Breast epithelium (tissue), 3 donors: ENCODE results near the gene RABAC1.

Source experiments
- POLR2A ChIP-seq: fragments of 450-650 bp; IDR thresholded peaks from one replicate; pipeline ENCODE4 v1.6.1; 2016; ENCODE audit warnings: antibody characterized with exemption, mild to moderate bottlenecking, moderate library complexity
- POLR2AphosphoS5 ChIP-seq, 3 donors: sonication (generic); formaldehyde crosslinking; IDR thresholded peaks; one replicate each; pipeline ENCODE4 v1.6.1; 2017; ENCODE audit warnings: antibody characterized with exemption in 3 of 3
- TF ChIP-seq, protein P1 (sequence below), 3 donors: fragments of 450-650 bp; IDR thresholded peaks; one replicate each; pipeline ENCODE4 v1.5.1; 2016 to 2017; ENCODE audit warnings: antibody characterized with exemption in 3 of 3, mild to moderate bottlenecking in 3 of 3, moderate library complexity in 3 of 3

DNA sequence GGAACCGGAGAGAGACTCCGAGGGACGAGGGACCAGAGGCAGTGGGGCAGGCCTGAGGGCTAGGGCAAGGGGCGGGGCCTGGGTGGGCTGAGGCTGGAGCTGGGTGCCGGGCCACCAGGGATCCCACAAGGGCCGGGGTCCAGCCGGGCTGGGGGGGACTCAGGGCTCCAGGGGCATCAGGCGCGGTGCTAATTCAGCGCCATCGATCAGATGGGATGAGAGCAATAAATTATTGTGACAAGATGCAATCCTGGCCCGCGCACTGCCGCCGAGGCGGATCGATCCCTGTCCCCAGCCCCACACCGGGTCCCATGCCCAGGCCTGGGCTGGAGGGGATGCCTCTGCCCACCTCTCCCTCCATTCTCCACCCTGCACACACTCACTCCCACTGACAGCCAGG is 36.5 kb downstream of the RABAC1 start:
- TF ChIP-seq, protein P1, sequence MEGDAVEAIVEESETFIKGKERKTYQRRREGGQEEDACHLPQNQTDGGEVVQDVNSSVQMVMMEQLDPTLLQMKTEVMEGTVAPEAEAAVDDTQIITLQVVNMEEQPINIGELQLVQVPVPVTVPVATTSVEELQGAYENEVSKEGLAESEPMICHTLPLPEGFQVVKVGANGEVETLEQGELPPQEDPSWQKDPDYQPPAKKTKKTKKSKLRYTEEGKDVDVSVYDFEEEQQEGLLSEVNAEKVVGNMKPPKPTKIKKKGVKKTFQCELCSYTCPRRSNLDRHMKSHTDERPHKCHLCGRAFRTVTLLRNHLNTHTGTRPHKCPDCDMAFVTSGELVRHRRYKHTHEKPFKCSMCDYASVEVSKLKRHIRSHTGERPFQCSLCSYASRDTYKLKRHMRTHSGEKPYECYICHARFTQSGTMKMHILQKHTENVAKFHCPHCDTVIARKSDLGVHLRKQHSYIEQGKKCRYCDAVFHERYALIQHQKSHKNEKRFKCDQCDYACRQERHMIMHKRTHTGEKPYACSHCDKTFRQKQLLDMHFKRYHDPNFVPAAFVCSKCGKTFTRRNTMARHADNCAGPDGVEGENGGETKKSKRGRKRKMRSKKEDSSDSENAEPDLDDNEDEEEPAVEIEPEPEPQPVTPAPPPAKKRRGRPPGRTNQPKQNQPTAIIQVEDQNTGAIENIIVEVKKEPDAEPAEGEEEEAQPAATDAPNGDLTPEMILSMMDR (IDR thresholded peaks at IDR 0.05), result no peak
- TF ChIP-seq POLR2A, result no peak
- TF ChIP-seq POLR2AphosphoS5 (IDR thresholded peaks at IDR 0.05), result no peak
